Stimulated activated CD8-positive, alpha-beta memory T cell treated with anti-CD3 and anti-CD28 coated beads, Interleukin-7, amount 100 ng/mL, for 24 hours (primary cell): ENCODE data around the gene FAM118B.

Experiments
- DNase-seq: peaks from one replicate; pipeline ENCODE4 v3.0.0-alpha.2; 2020; ENCODE audit warnings: low read depth

FAM118B gene

DNA sequence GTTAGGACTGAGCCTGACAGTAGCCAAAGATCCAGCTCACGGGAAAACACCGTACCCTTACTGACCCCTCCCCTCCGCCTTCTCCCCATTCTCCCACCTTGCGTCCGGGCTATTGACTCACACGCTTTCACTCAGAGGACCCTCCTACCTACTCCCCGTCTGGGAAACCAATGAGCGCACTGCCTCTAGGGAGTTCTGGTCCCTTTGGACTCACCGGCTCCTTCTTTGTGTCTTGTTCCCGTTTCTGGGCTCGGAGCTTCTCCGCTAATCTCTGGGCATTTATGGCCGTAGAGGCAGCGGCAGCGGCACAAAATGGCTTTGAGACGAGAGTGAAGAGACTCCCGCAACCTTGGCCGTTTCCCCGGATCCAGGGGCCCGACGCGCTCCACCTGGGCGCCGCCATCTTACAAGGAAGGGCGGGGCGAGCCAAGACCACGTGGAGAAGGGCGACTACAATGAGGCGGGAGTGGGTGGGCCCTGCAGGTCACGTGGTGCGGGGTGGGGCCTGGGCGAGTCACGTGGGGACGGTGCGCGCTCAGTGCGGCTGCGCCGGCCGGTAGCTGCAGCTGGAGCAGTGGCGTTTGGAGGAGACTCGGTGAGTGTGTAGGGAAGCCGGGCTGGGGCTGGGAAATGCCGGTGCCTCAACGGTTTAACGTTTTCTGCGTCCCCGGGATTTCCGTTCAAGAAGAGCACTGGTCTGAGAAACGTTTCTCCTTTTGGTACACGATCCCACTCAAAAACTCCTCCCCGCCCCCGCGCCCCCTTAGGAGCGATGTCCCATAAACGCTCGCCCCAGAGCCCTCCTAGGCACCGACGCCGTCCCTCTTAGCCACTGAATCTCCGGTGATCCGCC lies at the start of gene FAM118B, which contains the start of gene RPUSD4:
Gene FAM118B (plus strand): TSS at position 547 of the 853 bp plus-strand sequence. CDS start 23,220 bp downstream, outside the sequence.
Gene RPUSD4 (minus strand): TSS at position 415 of the 853 bp plus-strand sequence. CDS start 12 bp downstream, at position 403.
- DNase-seq = peak; percentile 99

DNA sequence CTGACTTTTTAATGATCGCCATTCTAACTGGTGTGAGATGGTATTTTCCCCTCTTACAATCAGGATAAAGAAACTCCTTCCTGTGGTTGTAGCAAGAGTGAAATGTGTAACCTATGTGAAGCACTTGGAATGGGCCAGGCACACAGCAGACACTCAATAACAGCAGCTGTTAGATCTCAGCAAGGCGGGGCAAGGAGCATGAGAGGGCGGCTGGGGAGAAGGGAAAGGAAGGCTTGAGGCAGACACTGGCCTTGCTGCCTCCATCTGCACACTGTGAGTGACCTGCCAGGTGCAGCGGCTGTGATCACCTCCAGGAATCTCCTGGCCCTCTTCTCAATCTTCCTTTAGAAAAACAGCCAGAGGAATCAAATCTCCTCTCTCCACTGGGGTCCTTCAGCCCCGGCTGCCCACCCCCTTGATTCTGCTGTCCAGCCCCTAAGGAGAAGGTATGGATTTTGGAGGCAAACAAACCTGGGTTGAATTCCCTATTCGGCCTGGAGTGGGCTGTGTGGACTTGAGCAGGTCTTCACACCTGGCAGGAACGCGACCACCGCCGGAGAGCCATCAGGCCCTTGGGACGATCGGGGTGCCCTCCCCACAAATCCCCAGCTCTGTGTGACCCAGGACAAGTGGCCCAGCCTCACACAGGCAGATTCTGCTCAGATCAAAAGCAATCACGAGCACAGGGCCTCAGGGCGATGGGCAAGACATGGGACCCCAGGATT lies 49.1 kb upstream of the FAM118B start:
- DNase-seq = no peak

DNA sequence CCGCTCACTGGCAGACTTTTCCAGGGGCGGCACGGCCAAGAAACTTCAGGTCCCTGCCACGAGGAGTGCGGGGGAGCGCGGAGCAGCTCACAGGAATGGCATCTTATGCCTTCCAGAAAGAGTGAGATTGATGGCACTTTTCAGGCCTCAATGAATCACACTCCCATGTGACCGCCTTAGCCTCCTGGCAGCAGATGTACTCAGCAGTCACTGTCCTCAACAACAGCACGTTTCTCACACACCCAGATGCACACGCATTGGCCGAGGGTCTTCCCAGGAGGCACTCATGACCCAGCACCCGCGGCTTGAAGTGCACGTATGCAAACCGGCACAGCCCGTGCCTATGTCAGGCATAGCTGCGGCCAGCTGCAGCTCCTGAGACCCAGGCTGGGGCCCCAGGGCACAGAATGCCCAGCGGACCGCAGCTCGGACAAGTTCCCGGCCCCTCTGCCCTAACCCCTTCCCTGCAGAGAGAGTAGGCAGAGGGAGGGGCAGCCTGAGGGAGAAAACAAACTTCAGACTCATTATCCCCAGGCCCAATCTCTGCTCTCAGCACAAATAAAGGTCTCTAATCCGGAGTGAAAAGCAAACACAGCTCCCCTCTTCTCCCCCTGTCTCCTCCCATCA lies 48.4 kb upstream of the FAM118B start:
- no peak for DNase-seq

DNA sequence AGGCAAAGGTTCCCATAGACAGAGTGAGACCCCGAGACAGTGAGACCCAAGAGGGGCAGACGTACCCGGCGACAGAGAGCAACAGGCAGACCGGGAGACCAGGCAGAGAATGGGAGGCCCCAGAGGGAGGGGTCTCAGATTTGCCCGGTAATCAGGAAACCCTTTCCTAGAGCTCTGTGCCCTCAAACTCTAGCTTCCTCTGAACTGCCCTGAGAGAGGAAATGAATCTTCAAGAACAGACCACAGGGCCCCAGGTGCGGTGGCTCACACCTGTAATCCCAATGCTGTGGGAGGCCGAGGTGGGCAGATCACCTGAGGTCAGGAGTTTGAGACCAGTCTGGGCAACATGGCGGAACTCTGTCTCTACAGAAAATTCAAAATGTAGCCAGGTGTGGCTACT lies 47.8 kb upstream of the FAM118B start:
- DNase-seq = no peak

DNA sequence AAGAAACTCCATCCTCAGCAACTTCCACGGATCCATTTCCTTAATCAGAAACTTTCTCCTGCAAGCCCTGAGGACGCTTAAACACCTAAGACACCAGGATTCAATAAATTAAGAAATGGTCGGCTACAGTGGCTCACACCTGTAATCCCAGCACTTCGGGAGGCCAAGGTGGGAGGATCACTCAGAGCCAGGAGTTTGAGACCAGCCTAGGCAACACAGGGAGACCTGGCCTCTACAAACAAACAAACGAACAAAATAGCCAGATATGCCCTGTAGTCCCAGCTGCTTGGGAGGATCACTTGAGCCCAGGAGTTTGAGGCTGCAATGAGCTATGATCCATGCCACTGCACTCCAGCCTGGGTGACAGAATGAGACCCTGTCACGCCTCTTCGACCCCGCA lies 46.8 kb upstream of the FAM118B start:
- DNase-seq = no peak

DNA sequence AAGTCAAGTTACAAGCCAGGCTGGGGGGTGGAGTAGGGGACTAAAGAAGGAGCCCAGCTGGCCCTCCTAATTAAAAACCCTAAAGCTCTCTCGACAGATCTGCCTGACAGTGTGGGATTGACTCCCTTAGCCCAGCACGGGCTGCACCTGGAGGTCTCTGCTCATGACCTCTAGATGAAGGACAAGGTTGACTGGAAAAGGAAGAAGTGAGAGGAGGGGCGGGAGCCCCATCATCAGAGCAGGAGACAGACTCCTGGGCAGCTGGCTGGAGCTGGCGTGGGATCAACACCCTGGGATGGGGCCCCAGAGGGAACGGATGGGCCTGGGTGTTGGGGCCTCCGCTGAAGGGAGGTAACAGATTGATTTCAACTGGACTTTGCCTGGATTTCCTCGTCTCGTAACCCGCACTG lies 46.3 kb upstream of the FAM118B start:
- DNase-seq = no peak

DNA sequence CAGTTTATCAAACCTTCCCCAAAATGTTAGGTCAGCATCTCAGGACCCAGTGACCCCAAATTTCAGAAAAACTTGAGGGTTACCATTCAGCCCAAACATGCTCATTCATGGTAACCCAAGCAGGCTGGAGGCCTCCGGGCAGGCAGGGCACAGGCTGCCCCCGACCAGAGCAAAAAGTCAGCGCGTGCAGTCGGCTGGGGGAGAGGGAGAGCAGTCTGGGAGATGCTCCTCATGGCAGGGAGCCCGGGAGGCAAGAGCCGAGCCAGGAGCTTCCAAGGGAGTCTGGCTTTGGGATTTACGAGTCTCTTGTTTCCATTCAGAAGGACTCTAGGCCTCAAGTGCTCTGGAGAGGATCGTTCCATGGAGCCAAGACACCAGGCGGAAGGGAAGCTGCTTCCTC lies 45.8 kb upstream of the FAM118B start:
- no peak for DNase-seq

DNA sequence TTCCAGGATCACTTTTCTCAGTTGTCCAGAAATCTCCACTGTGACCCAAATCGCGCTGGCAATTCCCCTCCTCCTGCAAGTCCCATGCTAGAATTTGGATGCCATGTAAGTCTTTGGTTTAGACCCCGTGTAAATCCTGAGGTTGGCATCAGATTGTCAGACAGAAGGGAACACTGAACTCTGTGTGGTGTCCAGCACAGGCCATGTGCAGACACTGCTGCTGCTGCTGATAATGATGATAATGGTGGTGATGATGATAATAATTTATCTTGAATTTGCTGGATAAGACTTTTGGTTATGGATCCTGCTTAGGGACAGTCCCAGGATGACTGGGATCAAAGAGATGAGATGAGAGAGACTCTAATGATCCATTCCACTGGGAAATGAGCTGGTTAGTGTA lies 45.2 kb upstream of the FAM118B start:
- DNase-seq = no peak

DNA sequence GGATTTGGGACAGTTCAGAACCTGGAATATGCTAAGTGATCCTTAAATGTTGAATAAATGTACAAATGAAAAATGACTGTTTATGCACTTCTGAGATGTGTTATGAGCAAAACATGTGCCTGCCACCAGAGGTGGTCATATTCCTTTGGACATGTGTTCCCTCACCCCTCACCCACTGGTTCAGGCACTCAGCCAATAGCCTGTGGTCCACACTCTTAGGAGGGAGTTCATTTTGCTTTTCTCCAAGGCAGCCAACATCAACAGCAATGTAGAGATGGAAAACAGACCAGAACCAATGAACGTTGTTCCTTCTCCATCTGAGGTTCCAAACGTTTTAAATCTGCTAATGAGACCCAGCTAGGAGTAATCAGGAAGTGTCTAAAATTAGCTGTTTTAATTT lies 44.1 kb upstream of the FAM118B start:
- DNase-seq = no peak

DNA sequence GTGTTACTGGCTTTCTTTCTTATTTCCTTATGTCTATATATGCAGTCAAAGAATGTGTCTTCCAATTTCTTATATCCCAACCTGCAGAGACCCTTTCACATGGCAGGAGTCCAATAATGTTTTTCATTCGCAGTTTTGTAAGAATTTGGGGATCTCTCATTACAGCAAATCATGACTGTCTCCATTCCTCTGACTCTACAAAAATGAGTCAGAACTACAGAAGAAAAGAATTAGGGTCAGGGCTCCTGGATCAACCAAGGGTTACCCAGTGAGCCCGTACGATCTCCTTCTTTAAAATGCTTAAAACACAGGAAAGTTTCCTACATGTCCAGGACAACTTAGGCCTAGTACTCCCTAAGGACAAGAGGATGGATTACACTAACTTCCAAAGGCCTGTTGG lies 42.3 kb upstream of the FAM118B start:
- DNase-seq = no peak

DNA sequence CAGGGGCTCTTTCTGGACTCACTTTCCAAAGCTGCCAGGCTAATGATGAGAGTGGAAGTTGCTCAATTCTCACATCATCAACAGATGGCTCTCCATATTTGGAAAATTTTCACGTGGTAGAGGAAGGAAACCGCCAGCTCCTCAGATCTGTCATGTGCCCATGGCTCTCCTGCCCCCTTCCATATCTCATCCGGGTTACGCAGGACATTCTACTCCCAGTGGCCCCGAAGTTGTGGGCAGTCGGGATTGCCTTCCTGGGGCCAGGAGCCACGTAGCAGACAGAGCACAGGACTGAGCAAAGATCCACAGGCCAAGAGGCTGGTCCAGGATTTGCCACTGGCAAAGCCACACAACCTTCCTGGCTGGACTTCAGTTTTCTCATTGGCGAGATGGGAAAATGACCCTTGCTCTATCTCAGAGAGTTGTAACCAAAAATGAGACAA lies 39.0 kb upstream of the FAM118B start:
- no peak for DNase-seq

DNA sequence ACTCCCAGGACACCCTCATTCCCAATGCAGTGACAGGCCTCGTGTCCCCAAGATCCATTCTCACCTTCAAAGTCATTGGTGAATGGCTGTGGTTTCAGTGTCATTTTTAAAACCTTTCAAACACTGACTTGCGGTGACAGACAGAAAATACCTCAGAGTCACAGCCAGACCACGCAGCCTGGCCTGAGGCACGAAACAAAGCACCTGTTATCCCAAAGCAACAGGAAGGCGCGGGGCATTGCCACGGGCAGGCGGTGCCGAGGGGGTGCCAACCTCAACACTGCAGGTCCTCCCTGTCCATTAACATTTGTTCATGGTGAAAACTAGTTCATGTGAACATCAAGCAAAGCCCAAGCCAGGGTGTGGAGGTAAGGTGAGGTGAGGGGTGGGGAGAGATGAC lies 38.3 kb upstream of the FAM118B start:
- DNase-seq = no peak

DNA sequence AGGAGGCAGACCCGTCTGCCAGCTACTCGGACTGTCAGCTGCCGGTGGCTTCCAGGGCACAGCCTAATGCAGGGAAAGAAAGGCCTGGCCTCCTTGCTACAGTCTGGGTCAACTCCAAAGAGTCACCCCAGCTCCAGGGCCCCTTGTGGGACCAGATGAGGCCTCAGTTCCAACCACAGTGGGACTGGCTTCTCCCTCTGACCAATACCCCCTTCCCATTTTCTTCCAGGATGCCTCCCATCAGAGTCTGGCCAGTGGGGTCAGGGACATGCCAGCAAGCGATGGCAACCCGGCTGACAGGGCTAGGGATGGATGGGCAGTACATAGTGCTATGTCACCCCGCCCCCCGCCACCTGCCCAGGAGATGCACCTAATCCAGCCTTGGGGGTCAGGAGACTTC lies 36.8 kb upstream of the FAM118B start:
- DNase-seq = no peak

DNA sequence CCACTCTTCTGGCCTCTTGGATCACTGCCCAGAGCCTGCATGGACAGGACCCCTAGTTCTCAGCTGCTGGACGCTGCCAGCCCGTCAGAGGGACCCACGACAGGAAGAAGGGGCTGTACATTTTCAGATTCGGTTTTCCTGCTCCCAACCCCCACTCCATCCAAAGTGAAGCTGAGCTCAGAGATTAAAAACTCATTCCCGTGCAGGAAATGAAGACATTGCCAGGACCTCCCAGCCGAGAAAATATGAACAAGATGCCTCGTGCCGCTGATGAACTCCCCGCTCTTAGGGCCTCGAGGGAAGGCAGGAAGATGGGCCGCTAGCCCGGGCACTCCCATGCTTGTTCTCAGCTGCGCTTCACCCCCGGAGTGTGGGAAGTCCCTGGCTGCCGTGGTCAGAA lies 36.2 kb upstream of the FAM118B start:
- no peak for DNase-seq

DNA sequence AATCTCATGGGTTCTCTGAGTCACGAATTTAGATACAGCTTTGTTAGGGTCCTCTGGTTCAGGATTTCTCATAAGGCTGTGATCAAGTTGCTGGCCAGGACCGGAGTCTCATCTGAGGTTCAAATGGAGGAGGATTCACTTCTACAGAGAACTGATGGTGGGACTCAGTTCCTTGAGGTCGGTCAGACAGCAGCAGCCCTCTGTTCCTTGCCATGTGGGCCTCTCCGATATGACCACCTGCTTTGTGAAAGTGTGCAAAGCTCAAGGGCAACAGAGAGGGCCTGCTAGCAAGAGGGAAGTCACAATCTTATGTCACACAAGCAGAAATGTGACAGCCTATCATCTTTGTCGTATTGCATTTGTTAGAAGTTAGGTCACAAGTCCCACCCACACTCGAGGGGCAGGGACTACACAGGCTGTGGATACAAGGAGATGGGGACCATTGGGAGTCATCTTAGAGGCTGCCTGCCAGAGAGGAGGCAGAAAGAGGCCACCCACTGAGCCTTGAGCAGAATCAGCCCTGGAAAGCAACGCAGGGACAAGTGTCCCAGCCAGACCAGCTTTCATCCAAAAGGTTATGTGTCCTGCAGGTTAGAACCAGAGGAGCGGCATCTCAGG lies 34.6 kb upstream of the FAM118B start:
- no peak for DNase-seq

DNA sequence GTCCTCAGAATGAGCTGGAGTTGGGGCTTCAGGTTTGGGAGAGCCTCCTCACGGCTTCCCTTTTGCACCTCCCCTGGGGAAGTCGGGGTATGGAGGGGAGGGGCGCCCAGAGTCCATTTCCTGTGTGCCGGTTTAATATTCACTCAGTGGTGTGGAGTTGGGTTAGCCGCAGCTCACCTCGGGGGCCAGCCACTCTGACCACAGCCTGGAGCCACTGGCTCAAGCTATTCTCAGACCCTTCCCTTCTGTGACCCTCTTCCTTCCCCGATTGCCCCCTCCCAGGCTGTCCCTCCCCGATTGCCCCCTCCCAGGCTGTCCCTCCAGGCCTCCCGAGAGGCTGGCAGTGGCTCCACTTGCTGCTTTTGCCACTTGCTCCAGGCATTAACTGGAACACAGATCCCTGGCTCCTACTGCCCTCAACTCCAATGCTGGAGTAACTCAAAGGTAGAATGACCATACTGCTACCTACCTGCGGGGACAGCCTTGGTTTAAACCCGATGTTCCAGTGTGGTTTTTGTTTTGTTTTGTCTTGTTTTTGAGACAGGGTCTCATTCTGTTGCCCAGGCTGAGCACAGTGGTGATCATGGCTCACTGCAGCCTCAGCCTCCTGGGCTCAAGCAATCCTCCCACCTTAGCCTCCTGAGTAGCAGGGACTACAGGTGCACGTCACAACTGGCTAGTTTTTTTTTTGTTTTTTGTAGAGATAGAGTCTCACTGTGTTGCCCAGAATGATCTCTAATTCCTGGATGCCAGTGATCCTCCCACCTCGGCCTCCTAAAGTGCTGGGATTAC lies 29.4 kb upstream of the FAM118B start:
- DNase-seq = no peak

DNA sequence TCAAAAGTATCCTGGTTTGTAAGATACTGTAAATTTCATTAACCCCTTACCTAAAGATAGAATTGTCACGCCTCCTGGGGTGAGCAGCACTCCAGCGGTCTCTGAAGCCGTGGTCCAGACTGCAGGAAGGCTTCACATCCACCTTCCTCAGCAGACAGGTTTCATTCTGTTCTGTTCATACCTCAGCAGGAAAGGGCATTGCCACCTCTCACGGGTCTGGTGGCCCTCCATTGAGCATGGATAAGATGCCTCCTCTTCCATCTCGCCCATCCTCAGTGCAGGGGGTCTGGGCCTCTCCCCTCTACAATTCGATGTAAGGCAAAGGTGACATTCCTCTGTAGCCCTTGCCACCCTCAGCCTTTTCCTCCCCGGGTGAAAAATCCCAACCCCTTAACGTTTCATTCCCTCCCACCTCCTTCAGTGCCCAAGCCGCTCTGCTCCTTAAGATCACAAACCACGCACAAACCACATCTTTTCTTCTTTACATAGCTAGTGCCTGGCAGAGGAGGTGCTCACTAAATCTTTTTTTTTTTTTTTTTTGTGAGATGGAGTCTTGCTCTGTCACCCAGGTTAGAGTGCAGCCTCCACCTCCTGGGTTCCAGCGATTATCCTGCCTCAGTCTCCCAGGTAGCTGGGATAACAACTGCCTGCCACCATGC lies 28.7 kb upstream of the FAM118B start:
- no peak for DNase-seq

DNA sequence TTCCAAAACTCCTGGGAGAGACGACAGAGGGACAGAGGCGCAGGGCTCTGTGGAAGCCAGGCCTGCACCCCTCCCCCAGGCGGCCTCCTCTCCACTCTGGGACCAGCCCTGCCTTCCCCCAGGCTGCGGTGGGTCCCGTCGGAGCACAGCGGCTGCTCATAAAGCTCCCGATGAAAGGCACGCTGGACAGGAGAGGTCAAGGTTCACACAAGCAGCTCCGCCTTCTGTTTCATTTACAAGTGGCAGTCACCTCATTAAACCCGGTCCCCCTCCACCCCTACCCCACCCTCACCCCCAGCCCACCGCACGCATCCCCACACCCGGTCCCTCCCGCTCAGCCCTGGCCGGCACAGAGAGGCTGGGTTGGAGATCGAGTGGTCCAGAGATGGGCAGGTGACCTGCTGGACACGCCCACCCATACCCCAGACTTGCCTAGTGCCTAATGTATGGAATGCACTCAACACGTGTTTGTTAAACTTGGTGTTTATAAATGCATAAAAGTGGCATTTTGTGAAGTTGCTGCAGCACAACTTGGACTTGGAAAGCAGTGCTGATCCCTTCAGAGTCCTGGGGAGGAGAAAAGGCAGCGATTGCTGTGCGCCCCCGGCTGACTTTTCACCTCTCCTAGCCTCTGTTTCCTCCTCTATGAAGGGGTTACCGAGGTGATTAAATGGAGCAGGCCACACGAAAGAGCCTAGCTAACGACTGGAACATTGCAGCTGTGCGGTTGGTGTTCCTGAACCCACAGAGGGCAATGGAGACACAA lies 26.1 kb upstream of the FAM118B start:
- DNase-seq = no peak

DNA sequence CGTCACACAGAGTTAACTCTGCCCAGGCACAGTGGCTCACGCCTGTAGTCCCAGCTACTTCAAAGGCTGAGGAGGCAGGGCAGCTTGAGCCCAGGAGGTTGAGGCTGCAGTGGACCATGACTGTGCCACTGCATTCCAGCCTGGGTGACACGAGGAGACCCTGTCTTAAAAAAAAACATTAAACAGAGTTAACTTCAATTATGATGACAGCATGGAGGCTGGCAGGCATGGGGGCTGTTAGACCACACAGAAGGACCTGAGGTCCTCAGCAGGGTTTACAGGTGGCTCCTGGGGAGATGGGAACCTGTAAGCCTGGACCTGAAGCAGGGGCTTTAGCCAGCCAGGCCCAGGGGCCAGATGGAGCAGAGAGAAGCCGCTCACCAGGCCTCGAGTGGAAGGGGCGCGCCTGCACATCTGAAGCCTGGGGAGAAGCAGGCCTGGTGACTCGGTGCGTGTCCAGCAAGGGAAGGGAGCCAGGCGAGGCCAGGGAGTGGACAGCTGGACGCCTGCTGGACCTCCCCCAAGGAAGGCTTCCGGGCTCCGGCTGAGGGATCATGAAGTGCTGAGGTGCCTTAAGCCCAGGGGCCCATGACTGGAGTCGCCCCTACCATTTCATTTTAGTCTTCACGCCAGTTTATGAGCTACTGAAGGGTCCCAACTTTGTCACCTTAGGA lies 25.4 kb upstream of the FAM118B start:
- DNase-seq = no peak
